ENCODE data around the gene MMP25.

MMP25 gene

DNA sequence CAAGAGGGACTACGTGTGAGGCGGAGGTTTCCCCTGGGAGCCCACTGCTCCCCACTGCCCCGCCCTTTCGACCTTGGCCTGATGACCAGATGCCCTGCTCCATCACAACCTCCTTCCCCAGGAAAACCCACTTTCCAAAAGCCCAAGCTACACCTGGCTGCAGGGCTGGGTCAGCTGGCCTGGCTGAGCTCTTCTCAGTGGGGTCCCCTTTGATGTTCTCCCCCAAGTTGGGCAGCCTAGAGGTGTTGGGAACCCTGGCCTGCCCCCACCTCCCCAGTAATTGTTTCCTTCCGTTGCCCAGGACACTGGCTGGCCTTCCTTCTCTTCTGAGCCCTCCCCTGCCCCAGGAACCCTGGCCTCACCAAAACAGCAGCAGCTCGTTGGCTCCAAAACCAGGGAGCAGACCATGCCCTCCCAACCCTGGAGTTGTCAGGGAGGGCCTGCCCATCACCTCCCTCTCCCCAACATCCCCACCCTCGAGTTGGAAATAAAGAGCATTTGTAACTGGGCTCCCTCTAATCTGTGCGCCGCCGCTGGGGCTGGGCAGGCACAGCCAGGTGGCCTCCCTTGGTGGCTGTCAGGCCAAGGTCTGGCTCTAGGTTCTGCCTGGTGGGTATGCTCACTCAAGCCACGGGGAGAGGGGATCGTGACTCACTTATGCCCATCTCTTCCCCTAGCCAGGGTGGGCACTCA lies 32.2 kb upstream of the MMP25 start:
- no peaks in the 10 kb centered on the region for H3K9me2 ChIP-seq (replicated peaks; ENCODE audit: insufficient read depth, low read length)
- no peaks in the 10 kb centered on the region for H3F3A ChIP-seq (ENCODE audit: insufficient read depth)
- TF ChIP-seq, protein P1, sequence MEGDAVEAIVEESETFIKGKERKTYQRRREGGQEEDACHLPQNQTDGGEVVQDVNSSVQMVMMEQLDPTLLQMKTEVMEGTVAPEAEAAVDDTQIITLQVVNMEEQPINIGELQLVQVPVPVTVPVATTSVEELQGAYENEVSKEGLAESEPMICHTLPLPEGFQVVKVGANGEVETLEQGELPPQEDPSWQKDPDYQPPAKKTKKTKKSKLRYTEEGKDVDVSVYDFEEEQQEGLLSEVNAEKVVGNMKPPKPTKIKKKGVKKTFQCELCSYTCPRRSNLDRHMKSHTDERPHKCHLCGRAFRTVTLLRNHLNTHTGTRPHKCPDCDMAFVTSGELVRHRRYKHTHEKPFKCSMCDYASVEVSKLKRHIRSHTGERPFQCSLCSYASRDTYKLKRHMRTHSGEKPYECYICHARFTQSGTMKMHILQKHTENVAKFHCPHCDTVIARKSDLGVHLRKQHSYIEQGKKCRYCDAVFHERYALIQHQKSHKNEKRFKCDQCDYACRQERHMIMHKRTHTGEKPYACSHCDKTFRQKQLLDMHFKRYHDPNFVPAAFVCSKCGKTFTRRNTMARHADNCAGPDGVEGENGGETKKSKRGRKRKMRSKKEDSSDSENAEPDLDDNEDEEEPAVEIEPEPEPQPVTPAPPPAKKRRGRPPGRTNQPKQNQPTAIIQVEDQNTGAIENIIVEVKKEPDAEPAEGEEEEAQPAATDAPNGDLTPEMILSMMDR (IDR thresholded peaks at IDR 0.05; ENCODE audit: insufficient read depth, low read length, poor library complexity, severe bottlenecking): no peak
- no peak for TF ChIP-seq EZH2phosphoT487 (conservative IDR thresholded peaks at IDR 0.05; ENCODE audit: low read length)
- H2AFZ ChIP-seq (ENCODE audit: low read depth, low read length, severe bottlenecking): no peak overlapping the region
- no peak overlapping the region for H3K27ac ChIP-seq (ENCODE audit: low read depth, low read length)
- no peaks in the 10 kb centered on the region for H3K9me3 ChIP-seq (ENCODE audit: insufficient read depth, low read length)
- H3K27me3 ChIP-seq (ENCODE audit: low read length): no peaks in the 10 kb centered on the region
- no peak overlapping the region for H3K9ac ChIP-seq (ENCODE audit: low read length)
- H3K36me3 ChIP-seq (ENCODE audit: low read length): no peaks in the 10 kb centered on the region
- H4K20me1 ChIP-seq (ENCODE audit: low read depth, low read length): no peaks in the 10 kb centered on the region
- no peak overlapping the region for H3K4me2 ChIP-seq (ENCODE audit: low read depth, low read length, poor library complexity, severe bottlenecking)
- H3K4me3 ChIP-seq (ENCODE audit: insufficient read depth, low read length, poor library complexity, severe bottlenecking): no peak overlapping the region
- H3K79me2 ChIP-seq (ENCODE audit: insufficient read depth, low read length): no peaks in the 10 kb centered on the region

DNA sequence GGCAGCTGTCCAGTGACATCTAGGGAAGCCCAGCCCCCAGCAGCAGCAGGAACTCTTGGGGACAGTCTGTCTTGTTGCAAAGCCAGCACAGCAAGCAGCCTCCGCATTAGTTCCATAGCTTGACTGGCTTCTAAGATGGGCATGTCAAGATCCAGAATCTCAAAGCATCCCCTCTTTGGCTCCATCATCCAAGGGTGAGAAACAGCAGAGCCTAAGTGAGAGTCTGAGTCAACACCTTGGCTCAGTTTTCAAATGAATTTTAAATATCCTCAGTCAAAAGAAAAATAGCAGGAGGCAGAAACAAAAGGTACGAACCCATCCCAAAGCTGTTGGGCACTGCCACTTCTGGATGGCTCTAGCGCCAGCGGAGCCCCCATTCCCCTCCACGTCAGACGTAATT lies 31.4 kb upstream of the MMP25 start:
- no peaks in the 10 kb centered on the region for H3K36me3 ChIP-seq (ENCODE audit: low read length)
- H3K9me3 ChIP-seq (ENCODE audit: insufficient read depth, low read length): no peaks in the 10 kb centered on the region
- no peaks in the 10 kb centered on the region for H3K79me2 ChIP-seq (ENCODE audit: insufficient read depth, low read length)
- no peak overlapping the region for H3K27ac ChIP-seq (ENCODE audit: low read depth, low read length)
- H3K9ac ChIP-seq (ENCODE audit: low read length): no peak overlapping the region
- H3K4me3 ChIP-seq (ENCODE audit: insufficient read depth, low read length, poor library complexity, severe bottlenecking): no peak overlapping the region
- H3K4me2 ChIP-seq (ENCODE audit: low read depth, low read length, poor library complexity, severe bottlenecking): no peak overlapping the region
- no peak overlapping the region for H2AFZ ChIP-seq (ENCODE audit: low read depth, low read length, severe bottlenecking)
- H3K27me3 ChIP-seq (ENCODE audit: low read length): no peaks in the 10 kb centered on the region
- TF ChIP-seq, protein P1 (IDR thresholded peaks at IDR 0.05; ENCODE audit: insufficient read depth, low read length, poor library complexity, severe bottlenecking): no peak
- TF ChIP-seq EZH2phosphoT487 (conservative IDR thresholded peaks at IDR 0.05; ENCODE audit: low read length): no peak
- H3F3A ChIP-seq (ENCODE audit: insufficient read depth): no peaks in the 10 kb centered on the region
- no peaks in the 10 kb centered on the region for H4K20me1 ChIP-seq (ENCODE audit: low read depth, low read length)
- H3K9me2 ChIP-seq (replicated peaks; ENCODE audit: insufficient read depth, low read length): no peaks in the 10 kb centered on the region

DNA sequence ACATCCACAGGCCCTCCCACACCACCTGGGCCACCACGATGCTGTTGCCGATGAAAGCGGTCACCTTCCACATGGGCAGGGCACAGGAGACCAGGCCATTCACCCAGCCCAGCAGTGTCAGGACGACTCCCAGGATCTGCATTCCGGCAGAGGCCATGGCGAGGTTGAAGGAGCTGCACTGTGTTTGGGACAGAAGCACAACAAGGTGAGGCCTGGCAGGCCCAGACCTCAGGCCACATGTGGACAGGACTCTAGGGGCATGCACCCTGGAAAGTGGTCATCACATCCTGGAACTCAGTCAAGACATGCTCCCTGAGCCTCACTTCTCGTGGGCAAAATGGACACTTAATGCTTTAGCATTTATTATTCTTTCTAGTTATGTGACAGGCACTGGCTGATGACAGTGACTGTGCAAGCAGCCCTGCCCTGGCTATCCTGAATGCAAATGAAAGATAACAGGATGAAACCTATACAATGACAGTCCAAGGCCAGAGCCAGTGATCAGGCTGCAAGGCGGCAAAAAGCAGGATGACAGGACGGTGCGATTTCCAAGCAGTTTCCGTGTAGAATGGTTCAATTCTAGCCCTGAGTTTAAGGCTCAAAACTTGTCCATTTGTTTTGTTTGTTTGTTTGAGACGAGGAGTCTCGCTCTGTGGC lies 30.4 kb upstream of the MMP25 start:
- Histone ChIP-seq H3K4me2 (ENCODE audit: low read depth, low read length, poor library complexity, severe bottlenecking) (no peak overlapping the region), H3K27me3 (ENCODE audit: low read length) (no peaks in the 10 kb centered on the region), H2AFZ (ENCODE audit: low read depth, low read length, severe bottlenecking) (no peak overlapping the region), H3K79me2 (ENCODE audit: insufficient read depth, low read length) (no peaks in the 10 kb centered on the region), H3K4me3 (ENCODE audit: insufficient read depth, low read length, poor library complexity, severe bottlenecking) (no peak overlapping the region), H4K20me1 (ENCODE audit: low read depth, low read length) (no peaks in the 10 kb centered on the region), H3K27ac (ENCODE audit: low read depth, low read length) (no peak overlapping the region), H3F3A (ENCODE audit: insufficient read depth) (no peaks in the 10 kb centered on the region), H3K36me3 (ENCODE audit: low read length) (no peaks in the 10 kb centered on the region), H3K9me3 (ENCODE audit: insufficient read depth, low read length) (no peaks in the 10 kb centered on the region), H3K9me2 (replicated peaks; ENCODE audit: insufficient read depth, low read length) (no peaks in the 10 kb centered on the region), H3K9ac (ENCODE audit: low read length) (no peak overlapping the region)
- TF ChIP-seq, protein P1 (IDR thresholded peaks at IDR 0.05; ENCODE audit: insufficient read depth, low read length, poor library complexity, severe bottlenecking): no peak
- TF ChIP-seq EZH2phosphoT487 (conservative IDR thresholded peaks at IDR 0.05; ENCODE audit: low read length): no peak
